Smooth muscle cell (in vitro differentiated cells): Measurements from ENCODE around the gene ZNF683. TPM values are rescaled to one million over a fixed set of nuclear protein-coding genes. Genes with fewer than 3 reads are reported as not detected.

ENCODE experiments used
- DNase-seq: peaks from one replicate; lab custom pipeline; 2025; ENCODE audit not compliant: unreplicated experiment; lab: John Stamatoyannopoulos, UW
- H2AFZ ChIP-seq: fragments of 200-600 bp; sonication (generic); 2 replicates; pipeline ENCODE4 v1.6.0; 2016; ENCODE audit warnings: antibody characterized with exemption, low read depth, mild to moderate bottlenecking
- H3F3A ChIP-seq: fragments of 200-600 bp; sonication (generic); 2 replicates; pipeline ENCODE4 v1.6.0; 2017; ENCODE audit warnings: antibody characterized with exemption, low read depth
- H3K27ac ChIP-seq: fragments of 200-600 bp; sonication (generic); 2 replicates; pipeline ENCODE4 v1.5.1; 2016; ENCODE audit warnings: low read depth, mild to moderate bottlenecking
- H3K27me3 ChIP-seq: fragments of 200-600 bp; sonication (generic); 2 replicates; pipeline ENCODE4 v1.6.1; 2016; ENCODE audit warnings: low read depth, mild to moderate bottlenecking
- H3K36me3 ChIP-seq: fragments of 200-600 bp; sonication (generic); 2 replicates; pipeline ENCODE4 v1.5.1; 2016; ENCODE audit warnings: low read depth
- H3K4me1 ChIP-seq: fragments of 200-600 bp; sonication (generic); 2 replicates; pipeline ENCODE4 v1.5.1; 2016; ENCODE audit warnings: low read depth
- H3K4me2 ChIP-seq: fragments of 200-600 bp; sonication (generic); 2 replicates; pipeline ENCODE4 v1.6.0; 2016; ENCODE audit warnings: mild to moderate bottlenecking
- H3K4me3 ChIP-seq: fragments of 200-600 bp; sonication (generic); 2 replicates; pipeline ENCODE4 v1.5.1; 2016; ENCODE audit warnings: mild to moderate bottlenecking
- H3K79me2 ChIP-seq: fragments of 200-600 bp; sonication (generic); 2 replicates; pipeline ENCODE4 v1.6.0; 2016; ENCODE audit warnings: low read depth, mild to moderate bottlenecking
- H3K9ac ChIP-seq: fragments of 200-600 bp; sonication (generic); 2 replicates; pipeline ENCODE4 v1.6.0; 2016; ENCODE audit warnings: low read depth
- H3K9me3 ChIP-seq: fragments of 200-600 bp; sonication (generic); replicated peaks from 2 replicates; pipeline ENCODE4 v1.5.1; 2016; ENCODE audit warnings: low read depth
- H4K20me1 ChIP-seq: fragments of 200-600 bp; sonication (generic); 2 replicates; pipeline ENCODE4 v1.6.0; 2016; ENCODE audit warnings: low read depth
- CTCF ChIP-seq: fragments of 200-600 bp; sonication (generic); IDR thresholded peaks from 2 replicates; pipeline ENCODE4 v1.5.1; 2017; ENCODE audit warnings: borderline replicate concordance, mild to moderate bottlenecking, antibody characterized with exemption; ENCODE audit not compliant: insufficient read depth, poor library complexity, severe bottlenecking
- WGBS: methylation state at CpG from one replicate; pipeline ENCODE4 v1.1.7; 2016; ENCODE audit warnings: low lambda C conversion rate; 5-methylcytosine and 5-hydroxymethylcytosine counted together
- polyA plus RNA-seq: library from polyadenylated mRNA; unstranded; fragments of >200 nt; fragmentation: Nextera tagmentation; extraction: Ambion mirVana; gene quantifications from 2 replicates; pipeline ENCODE4 v1.2.1, GENCODE V29; 2016
- total RNA-seq: library from RNA; depleted of rRNA; stranded (reverse); fragments of >200 nt; gene quantifications from 2 replicates; pipeline ENCODE4 v1.2.3, GENCODE V29; 2014

ZNF683 gene
- total and polyA plus RNA-seq, 2 experiments from 2014 or later, result not detected

- Histone ChIP-seq H3F3A (no peaks in the 10 kb centered on the region), H3K79me2 (no peaks in the 10 kb centered on the region), H3K9ac (no peak overlapping the region), H3K4me3 (no peak overlapping the region), H4K20me1 (no peaks in the 10 kb centered on the region), H3K4me1 (peaks cover 6% of the 10 kb centered on the region), H3K27me3 (no peaks in the 10 kb centered on the region), H3K27ac (no peak overlapping the region), H3K4me2 (no peak overlapping the region), H2AFZ (no peak overlapping the region), H3K36me3 (no peaks in the 10 kb centered on the region), H3K9me3 (no peaks in the 10 kb centered on the region)
- TF ChIP-seq CTCF, result no peak
- 96% methylated on average over 8 of the region's 8 CpGs for WGBS
- DNase-seq, result no peak
These were observed 56.4 kb downstream of the ZNF683 start for GRCh38 chr1:26315874-26316850.

GRCh38 chr1:26314501-26314900, 58.0 kb downstream of the ZNF683 start:
- H3K79me2 ChIP-seq, result no peaks in the 10 kb centered on the region
- WGBS, result 90% methylated on average over 5 of the region's 5 CpGs
- H3K9ac ChIP-seq, result no peak overlapping the region
- no peak for TF ChIP-seq CTCF
- DNase-seq, result no peak
- H3K27me3 ChIP-seq, result no peaks in the 10 kb centered on the region
- H3K9me3 ChIP-seq, result no peaks in the 10 kb centered on the region
- H3K4me3 ChIP-seq, result no peak overlapping the region
- H3K4me2 ChIP-seq, result no peak overlapping the region
- peaks cover 6% of the 10 kb centered on the region for H3K4me1 ChIP-seq
- H2AFZ ChIP-seq, result no peak overlapping the region
- H4K20me1 ChIP-seq, result no peaks in the 10 kb centered on the region
- H3K36me3 ChIP-seq, result no peaks in the 10 kb centered on the region
- no peaks in the 10 kb centered on the region for H3F3A ChIP-seq
- no peak overlapping the region for H3K27ac ChIP-seq

Other genes with a start within 250 kb of the ZNF683 start
- not detected in 2 replicates for gene FAM110D, start 213.7 kb downstream of the ZNF683 start, total RNA-seq
- gene FAM110D, start 213.7 kb downstream of the ZNF683 start, polyA plus RNA-seq, result 0.08 TPM in 1 of 2 replicates, not detected in the other
- gene C1orf232, start 203.8 kb downstream of the ZNF683 start, total RNA-seq, result not detected in 2 replicates
- gene C1orf232, start 203.8 kb downstream of the ZNF683 start, polyA plus RNA-seq, result not detected in 2 replicates
- gene ZNF593, start 202.8 kb downstream of the ZNF683 start, total RNA-seq, result 9.2 and 38.4 TPM in 2 replicates
- 52.4 and 67.7 TPM in 2 replicates for gene ZNF593, start 202.8 kb downstream of the ZNF683 start, polyA plus RNA-seq
- gene ZNF593OS, start 200.9 kb downstream of the ZNF683 start, total RNA-seq, result not detected in 2 replicates
- 1.5 TPM in 1 of 2 replicates, not detected in the other for gene ZNF593OS, start 200.9 kb downstream of the ZNF683 start, polyA plus RNA-seq
- gene CNKSR1, start 195.3 kb downstream of the ZNF683 start, total RNA-seq, result 2.6 and 6.6 TPM in 2 replicates
- 1.4 and 8.6 TPM in 2 replicates for gene CNKSR1, start 195.3 kb downstream of the ZNF683 start, polyA plus RNA-seq
- not detected in 2 replicates for gene CATSPER4, start 182.1 kb downstream of the ZNF683 start, total RNA-seq
- gene CATSPER4, start 182.1 kb downstream of the ZNF683 start, polyA plus RNA-seq, result not detected in 2 replicates
- gene CEP85, start 138.6 kb downstream of the ZNF683 start, total RNA-seq, result 6.0 and 7.9 TPM in 2 replicates
- 3.9 and 8.0 TPM in 2 replicates for gene CEP85, start 138.6 kb downstream of the ZNF683 start, polyA plus RNA-seq
- gene SH3BGRL3, start 92.7 kb downstream of the ZNF683 start, total RNA-seq, result 162 and 241 TPM in 2 replicates
- 1,359 and 1,367 TPM in 2 replicates for gene SH3BGRL3, start 92.7 kb downstream of the ZNF683 start, polyA plus RNA-seq
- gene UBXN11, start 66.1 kb downstream of the ZNF683 start, total RNA-seq, result 3.3 and 4.8 TPM in 2 replicates
- 17.7 and 20.3 TPM in 2 replicates for gene UBXN11, start 66.1 kb downstream of the ZNF683 start, polyA plus RNA-seq
- gene CD52, start 54.8 kb downstream of the ZNF683 start, total RNA-seq, result 1.1 TPM in 1 of 2 replicates, not detected in the other
- gene CD52, start 54.8 kb downstream of the ZNF683 start, polyA plus RNA-seq, result 0.39 and 1.3 TPM in 2 replicates
- gene CRYBG2, start 18.6 kb downstream of the ZNF683 start, total RNA-seq, result 5.2 and 9.5 TPM in 2 replicates
- gene CRYBG2, start 18.6 kb downstream of the ZNF683 start, polyA plus RNA-seq, result 4.1 and 9.8 TPM in 2 replicates
- not detected in 2 replicates for gene LIN28A, start 38.1 kb upstream of the ZNF683 start, total RNA-seq
- 0.08 and 0.13 TPM in 2 replicates for gene LIN28A, start 38.1 kb upstream of the ZNF683 start, polyA plus RNA-seq
- gene DHDDS, start 59.6 kb upstream of the ZNF683 start, total RNA-seq, result 37.5 and 56.4 TPM in 2 replicates
- gene DHDDS, start 59.6 kb upstream of the ZNF683 start, polyA plus RNA-seq, result 41.5 and 53.6 TPM in 2 replicates
- 170 TPM in 2 replicates for gene HMGN2, start 99.7 kb upstream of the ZNF683 start, total RNA-seq
- gene HMGN2, start 99.7 kb upstream of the ZNF683 start, polyA plus RNA-seq, result 380 and 448 TPM in 2 replicates
- 7.9 and 34.6 TPM in 2 replicates for gene RPS6KA1, start 157.0 kb upstream of the ZNF683 start, total RNA-seq
- gene RPS6KA1, start 157.0 kb upstream of the ZNF683 start, polyA plus RNA-seq, result 10.1 and 15.8 TPM in 2 replicates